RKO (cell line): ENCODE measurements around the gene LVRN.
"Not testable (repeated sequence)": the region's sequence is repeated elsewhere in the genome, so short reads cannot be mapped to it uniquely, and the experiment has no call there.

Experiments
- DNase-seq: peaks from one replicate; pipeline ENCODE4 v3.0.0-alpha.2; 2016; ENCODE audit warnings: low spot score

The LVRN gene, protein sequence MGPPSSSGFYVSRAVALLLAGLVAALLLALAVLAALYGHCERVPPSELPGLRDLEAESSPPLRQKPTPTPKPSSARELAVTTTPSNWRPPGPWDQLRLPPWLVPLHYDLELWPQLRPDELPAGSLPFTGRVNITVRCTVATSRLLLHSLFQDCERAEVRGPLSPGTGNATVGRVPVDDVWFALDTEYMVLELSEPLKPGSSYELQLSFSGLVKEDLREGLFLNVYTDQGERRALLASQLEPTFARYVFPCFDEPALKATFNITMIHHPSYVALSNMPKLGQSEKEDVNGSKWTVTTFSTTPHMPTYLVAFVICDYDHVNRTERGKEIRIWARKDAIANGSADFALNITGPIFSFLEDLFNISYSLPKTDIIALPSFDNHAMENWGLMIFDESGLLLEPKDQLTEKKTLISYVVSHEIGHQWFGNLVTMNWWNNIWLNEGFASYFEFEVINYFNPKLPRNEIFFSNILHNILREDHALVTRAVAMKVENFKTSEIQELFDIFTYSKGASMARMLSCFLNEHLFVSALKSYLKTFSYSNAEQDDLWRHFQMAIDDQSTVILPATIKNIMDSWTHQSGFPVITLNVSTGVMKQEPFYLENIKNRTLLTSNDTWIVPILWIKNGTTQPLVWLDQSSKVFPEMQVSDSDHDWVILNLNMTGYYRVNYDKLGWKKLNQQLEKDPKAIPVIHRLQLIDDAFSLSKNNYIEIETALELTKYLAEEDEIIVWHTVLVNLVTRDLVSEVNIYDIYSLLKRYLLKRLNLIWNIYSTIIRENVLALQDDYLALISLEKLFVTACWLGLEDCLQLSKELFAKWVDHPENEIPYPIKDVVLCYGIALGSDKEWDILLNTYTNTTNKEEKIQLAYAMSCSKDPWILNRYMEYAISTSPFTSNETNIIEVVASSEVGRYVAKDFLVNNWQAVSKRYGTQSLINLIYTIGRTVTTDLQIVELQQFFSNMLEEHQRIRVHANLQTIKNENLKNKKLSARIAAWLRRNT

DNA sequence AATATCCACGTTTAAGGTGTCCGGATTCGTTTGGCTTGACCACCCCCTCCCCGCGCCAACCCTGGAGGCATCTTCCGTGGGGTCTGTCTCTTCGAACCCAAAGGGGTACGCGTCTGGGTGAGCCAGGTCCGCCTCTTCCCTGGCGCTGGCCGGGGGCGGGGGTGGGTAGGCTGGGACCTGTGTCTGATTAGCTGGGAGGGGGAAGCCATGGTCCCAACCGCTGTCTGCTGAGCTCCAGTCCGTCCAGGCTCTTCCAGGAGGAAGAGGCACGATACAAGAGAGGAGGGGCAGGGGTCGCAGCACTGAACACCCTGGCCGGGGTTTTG, at the start of gene LVRN:
TSS of gene LVRN (plus strand) at position 237 of the 326 bp plus-strand sequence. CDS start 143 bp downstream, outside the sequence.
- DNase-seq = no peak

DNA sequence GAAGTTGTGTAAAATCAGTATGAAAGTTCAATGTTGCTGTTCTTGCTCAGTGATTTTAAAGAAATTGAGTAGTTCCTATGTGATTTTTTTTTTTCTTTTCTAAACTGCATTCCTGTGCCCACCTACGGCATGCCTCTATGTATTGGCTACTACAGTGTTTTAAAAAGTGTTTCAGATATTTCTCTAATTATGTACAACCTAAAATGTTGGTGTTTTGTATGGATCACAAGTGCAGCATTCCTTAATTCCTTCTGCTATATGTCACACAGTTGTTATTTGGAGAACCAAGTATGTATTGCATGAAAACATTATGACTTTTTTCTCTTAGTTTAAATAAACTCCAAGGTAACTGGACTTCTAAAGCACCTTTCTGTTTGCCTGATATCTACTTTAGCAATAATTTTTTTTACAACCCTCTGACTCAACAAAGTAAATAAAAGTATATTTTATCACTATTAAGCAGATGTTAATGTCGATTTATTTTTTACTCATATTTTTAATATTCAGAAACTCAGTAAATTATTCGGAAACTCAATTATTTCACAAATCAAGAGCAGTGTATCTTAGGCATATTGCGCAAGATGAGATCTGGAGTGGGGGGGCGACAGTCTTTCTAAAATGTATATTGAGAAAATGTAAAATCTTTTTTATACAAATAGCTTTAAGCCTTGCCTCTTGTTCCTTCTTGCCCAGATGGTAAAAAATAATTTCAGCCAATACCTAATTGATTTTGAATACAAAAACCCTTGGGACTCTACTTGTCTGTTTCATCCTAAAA, 48.5 kb upstream of the LVRN start:
- not testable (repeated sequence) for DNase-seq

DNA sequence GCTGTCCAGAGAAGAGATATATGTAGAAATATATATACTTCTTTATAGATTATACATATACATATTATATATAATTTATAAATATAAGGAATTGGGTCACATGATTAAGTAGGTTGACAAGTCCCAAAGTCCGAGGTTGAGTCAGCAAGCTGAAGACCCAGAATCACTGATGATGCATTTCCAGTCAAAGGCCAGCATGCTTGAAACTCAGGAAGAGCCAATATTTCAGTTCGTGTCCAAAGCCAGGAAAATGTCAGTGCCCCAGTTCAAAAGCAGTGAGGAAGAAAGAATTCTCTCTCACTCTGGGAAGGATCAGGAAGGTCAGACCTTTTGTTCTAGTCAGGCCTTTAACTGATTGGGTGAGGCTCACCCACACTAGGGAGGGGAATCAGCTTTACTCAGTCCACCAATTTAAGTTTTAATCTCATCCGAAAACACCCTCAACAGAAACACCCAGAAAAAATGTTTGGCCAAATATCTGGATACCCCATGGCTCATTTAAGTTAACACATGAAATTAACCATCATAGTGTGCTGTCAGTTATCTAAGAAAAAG, 42.0 kb upstream of the LVRN start:
- DNase-seq = peak; percentile 27

DNA sequence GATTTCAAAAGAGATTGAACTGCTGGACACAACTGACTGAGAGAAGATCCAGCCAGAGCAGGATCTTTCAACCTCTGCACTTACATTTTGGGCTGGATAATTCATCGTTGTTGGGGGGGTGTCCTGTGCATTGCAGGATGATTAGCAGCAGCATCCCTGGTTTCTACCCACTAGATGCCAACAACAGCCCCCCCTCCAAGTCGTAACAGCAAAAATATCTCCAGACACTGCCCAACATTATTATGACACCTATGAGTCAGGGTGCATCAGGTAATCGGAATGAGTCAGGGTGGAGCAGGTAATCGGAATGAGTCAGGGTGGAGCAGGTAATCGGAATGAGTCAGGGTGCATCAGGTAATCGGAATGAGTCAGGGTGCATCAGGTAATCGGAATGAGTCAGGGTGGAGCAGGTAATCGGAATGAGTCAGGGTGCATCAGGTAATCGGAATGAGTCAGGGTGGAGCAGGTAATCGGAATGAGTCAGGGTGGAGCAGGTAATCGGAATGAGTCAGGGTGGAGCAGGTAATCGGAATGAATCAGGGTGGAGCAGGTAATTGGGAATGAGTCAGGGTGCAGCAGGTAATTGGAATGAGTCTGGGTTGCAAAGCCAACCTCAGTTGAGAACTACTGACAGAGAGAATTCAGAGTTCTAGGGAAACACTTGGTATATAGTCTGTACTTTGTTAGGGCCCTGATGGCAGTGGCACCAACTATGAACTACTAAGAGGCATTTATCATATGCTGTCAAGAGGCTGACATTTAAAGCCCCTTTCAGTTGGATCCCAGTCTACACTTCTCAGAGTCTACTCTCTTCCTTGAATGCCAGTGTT, 33.5 kb upstream of the LVRN start:
- DNase-seq = not testable (repeated sequence)

DNA sequence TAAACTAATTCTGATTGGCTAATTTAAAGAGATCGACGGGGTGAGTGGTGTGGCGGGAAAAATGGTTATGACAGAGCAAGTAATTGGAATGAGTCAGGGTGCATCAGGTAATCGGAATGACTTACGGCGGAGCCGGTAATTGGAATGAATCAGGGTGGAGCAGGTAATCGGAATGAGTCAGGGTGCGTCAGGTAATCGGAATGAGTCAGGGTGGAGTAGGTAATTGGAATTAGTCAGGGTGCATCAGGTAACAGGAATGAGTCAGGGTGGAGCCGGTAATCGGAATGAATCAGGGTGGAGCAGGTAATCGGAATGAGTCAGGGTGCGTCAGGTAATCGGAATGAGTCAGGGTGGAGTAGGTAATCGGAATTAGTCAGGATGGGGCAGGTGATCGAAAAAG, 32.1 kb upstream of the LVRN start:
- DNase-seq = peak; percentile 40

DNA sequence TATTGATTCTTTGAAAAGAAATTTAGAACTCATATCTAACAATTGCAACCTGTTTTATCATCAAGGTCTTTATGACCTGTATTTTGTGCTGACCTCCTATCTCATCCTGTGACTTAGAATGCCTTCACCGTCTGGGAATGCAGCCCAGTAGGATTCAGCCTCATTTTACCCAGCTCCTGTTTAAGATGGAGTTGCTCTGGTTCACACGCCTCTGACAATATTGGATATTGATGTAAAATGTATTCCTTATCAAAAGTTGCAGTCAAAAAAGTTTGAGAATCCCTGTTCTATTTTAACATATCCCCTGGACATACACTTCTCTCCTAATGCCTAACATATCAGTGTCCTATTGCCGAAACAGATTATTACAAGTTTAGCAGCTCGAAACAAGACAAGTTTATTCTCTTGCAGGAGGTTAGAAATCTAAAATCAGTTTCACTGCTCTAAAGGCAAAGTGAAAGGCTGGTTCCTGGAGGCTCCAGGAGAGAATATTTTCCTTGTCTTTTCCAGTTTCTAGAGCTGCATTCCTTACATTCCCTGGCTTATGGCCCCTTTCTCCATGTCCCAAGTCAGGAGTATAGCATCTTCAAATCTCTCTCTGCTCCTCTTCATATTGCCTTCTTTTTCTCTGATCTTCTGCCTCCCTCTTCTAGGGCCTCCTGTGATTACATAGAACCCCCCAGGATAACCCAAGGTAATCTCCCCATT, 31.5 kb upstream of the LVRN start:
- no peak for DNase-seq

DNA sequence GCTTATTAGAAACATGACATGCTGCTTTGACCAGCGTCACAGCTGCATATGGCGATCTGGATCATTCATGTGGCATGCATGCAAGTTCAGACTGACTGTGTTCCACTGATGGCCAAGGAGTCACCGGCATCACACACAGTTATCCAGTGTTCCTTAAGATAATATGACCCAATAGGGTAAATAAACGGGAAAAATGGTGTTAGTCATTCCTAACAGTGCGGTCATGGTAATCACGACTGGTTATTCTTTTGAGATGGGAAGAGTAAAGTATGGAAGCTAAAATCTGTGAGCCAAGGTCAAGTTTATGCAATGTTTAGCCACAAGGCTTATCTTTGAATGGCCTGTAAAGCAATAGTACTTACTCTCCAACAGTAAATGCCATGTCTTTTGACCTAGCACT, 29.3 kb upstream of the LVRN start:
- no peak for DNase-seq

DNA sequence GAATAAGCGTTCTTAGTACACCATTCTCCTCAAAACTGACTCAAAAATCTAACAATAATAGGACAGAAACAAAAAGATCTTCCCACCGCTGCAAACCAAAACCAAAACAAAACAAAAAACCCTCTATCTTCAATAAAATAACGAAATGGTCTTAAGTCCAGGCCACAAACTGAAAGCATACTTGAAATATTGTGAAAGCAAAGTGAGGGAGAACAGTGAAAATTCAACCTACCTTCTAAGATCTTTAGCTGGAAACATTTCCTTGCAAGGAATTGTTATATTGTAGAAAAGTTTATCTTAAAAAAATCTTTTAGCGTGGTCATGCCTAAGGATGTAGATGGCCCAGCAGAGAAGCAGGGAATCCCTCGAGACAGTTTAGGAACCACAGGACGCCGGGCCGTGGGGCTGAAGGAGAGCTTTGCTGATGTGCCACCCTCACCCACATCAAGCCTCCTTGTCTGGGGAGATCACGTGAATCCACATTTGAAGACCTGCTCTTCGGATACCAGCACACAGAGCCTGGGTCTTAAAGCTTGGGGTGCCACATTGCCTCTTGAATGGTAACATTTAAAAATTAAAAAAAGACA, 27.8 kb upstream of the LVRN start:
- no peak for DNase-seq

DNA sequence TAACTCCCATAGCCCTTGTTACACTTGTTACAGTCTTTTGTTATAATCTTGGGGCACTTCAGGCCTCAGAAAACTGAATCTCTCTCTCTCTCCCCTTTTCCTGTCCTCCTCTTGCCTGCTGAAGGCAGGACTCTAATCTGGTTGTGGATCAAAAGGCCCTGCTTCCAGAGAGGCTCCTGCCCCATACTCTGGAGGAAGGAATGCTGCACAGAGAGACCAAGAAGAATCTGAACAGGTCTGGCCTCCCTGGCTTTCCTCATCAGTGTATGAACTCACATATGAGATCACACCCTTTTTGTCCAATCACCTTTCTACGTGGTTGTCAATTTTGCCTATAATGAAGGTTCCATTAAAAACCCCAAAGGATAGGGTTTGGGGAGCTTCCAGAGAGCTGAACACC, 26.2 kb upstream of the LVRN start:
- no peak for DNase-seq

DNA sequence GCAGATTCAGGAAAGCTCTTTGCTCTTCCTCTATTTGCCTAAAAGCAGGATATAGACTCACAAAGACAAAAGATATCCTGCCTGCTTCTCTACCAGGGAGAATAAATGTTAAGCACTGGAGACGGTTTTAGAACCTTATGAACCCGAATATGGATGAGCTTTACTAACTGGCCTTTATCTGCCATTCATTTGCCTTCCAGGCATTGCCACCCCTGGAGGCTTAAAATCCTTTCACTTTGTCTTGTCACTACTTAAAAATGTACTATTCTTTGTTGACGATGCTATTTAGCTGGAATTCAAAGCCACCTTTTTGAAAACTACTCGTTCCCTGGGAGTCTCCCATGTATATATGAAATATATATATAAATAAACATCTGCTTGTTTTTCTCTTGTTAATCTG, 23.2 kb upstream of the LVRN start:
- no peak for DNase-seq

DNA sequence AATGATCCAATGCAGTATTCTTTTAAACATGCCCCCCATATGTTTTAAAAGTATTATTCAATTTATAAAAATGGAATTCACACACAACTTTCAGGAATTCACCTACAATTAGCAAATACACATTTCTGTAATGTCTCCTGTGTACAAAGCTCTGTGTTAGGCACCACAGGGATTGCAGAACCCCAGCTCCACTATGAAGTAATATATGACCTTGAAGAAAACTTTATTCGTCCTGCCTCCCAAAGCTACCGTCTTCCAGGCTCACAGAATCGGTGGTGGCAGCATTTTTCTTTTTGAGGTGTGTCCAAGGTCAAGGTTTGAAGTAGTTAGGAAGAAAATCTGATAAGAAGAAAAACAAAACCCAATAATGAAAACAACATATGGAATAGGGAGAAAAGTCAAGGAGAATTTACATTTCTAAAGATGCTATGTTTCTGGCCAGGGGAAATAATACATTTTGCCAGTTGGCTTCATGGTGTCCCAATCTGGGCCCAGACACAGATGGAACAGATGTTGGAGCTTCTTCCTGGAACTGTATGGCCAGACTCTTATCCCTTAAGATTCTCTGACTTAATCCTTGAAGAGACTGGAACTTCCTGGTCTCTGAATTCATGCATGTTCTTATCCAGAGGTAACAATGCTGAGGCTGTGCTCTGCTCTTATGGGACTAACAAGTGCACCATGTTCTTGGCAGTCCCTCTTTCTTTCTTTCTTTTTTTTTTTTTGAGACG, 22.0 kb upstream of the LVRN start:
- DNase-seq = no peak

DNA sequence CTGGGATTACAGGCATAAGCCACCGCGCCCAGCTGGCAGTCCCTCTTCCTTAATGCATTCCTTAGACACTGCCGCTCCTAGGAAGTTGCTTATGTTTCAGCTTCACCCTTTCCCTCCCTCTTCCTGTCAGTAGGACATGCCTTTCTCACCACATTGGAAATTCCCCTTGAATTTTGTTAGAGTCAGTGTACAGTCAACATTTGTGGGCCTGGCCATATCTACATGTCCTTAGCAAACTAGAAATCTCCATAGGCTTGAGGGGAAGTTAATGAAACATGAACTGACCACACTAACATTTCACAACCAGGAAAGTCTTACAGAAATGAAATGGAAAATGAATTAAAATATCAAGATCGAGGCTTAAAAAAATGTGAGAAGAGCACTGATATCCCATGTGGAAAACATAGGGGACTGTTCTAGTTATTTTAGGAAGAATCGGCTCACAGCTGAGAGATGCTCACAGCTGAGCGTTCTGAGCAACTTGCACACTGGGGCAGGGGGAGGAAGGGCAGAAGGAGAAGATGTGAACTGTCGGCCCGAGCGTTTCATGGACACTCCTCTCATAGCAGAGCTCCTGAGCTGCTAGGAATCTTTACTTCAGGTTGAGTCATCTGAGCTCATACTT, 21.1 kb upstream of the LVRN start:
- no peak for DNase-seq

DNA sequence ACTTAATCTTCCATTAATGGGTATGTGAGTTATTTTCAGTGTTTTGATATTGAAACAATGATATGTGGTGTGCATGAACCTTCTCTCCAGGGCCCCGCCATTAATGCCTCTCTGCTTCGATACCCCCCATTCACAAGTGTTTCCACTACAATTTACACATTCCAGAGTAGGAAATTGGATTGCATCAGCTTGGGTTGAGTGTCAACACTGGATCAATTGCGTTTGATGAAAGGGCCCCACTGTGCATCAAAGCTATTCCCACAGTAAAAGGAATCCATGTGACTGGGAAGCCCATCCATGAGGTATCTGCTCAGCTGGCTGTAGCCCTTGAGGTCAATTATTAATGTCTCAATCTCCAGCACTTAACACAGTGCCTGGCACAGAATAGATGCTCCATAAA, 17.8 kb upstream of the LVRN start:
- no peak for DNase-seq

DNA sequence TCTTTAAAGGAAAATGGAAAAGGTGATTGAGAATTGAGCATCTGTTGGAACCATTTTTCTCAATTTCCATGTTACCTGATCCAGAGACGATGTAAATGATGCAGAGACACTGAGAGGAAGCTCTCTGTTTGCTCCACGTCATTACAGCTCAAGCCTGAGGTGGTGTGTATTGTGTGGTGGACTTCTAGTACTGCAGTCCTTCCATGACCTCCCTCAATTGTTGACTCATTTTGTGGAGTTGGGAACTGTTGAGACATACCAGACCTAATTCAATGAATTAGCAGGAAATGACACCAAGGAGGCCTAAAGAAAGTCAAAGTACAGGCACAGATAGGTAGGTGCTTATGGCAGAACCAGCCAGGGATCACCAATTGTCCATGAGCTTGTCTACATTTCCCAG, 15.6 kb upstream of the LVRN start:
- DNase-seq = peak; percentile 48

DNA sequence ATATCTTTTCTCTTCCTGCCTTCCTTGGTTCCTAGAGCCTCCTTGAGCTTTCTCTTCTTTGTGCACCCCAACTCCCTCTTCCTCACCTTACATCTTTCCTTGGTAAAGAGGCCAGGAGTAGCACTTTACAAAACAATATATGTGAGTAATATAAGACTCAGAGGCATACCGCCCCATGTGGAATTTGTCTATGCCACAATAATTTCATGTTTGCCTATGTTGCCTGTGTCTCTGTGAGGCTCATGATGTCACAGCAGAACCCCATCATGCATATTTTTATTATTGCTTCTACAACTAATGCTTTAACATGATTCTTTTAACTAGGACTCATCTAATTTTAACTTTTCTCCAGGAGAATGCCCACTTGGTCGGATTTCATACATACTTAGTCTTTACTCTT, 15.0 kb upstream of the LVRN start:
- DNase-seq = peak; percentile 8

DNA sequence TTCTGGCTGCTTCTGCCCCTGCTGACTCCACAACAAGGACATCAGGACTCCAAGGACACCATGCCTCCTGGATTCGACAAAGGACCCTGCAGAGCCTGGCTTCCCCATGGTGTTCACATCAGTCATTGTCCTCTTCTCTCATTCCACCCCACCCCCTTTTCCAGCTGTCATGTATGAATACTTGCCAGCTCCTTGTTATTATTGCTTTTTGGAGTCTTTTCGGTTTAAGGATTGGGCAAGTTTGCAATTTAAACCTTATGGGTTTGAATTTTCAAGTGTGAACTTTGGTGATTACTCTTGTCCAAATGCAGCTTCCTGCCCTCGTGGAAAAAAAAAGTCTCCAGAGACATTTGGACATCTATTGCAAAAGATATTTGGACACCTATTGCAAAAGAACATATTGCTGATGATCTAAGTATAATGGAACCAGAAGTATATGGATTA, 14.2 kb upstream of the LVRN start:
- no peak for DNase-seq

DNA sequence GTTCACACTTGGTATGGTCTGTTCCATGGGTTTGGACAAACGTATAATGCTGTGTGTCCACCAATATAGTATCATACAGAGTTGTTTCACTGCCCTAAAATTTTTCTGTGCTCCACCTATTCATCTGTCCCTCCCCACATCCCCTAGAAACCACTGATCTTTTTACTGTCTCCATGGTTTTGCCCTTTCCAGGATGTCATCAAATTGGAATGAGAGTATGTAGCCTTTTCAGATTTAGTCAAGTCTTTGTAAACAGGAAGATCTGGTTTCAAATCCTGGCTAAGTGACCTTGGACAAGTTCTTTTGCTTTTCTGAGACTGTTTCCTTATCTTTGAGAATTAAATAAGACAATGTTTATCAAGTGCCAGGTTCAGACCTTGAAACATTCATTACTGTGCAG, 13.2 kb upstream of the LVRN start:
- no peak for DNase-seq

DNA sequence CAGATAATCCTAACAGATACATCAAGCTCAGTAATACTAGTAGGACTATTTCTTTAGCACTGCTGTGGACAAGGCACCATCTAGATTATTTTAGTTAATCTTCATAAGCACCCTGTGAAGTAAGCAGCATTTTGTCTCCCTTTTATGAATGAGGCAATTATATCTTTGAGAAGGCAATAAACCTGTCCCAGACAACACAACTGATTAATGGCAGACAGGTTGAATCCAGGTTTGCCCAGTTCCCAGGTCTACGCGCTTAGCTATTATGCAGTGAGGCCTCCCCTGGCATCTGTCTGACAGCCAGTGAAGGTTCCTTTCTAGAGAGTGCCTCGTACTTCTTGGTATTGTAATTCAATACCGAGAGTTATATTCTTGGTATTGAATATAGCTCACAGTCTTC, 9.7 kb upstream of the LVRN start:
- no peak for DNase-seq

DNA sequence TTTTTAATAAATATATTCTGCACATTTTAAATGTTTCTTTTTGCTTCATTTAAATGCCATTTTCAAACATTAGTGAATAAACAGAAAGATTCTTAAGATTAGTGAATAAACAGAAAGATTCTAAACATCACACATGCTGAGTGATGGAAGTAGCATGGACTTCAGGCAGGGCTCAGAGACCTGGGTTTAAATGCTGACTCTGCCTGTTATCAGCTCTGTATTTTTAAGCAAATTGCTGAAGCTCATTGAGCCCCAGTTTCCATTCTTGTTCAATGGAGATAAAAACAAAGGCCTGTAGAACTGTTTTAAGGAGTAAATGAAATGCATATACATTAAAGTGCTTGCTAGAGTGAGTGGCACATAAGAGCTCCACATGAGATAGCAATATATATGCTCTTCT, 8.1 kb upstream of the LVRN start:
- DNase-seq = no peak
